Liver (tissue), 3 donors: ENCODE results near the gene KCNJ1.
A peak's percentile ranks its signal among the peaks of the same experiment; 100 is the strongest.

ENCODE experiments used
- HNF4A ChIP-seq, 2 donors: conservative IDR thresholded peaks; 2 replicates each; pipeline ENCODE4 v1.6.1; 2016; ENCODE audit warnings: antibody characterized with exemption in 2 of 2, mild to moderate bottlenecking in 2 of 2
- TAF1 ChIP-seq: conservative IDR thresholded peaks from 2 replicates; pipeline ENCODE4 v1.6.1; 2016; ENCODE audit warnings: antibody characterized with exemption, mild to moderate bottlenecking
- TF ChIP-seq, protein P1 (sequence below): fragments of 150-350 bp; IDR thresholded peaks from 2 replicates; pipeline ENCODE4 v1.5.1; 2017; ENCODE audit warnings: improper control_type of control experiment, low read depth, low read length; ENCODE audit not compliant: missing input control
- TF ChIP-seq, protein P2 (sequence below): IDR thresholded peaks from 2 replicates; pipeline ENCODE4 v1.6.1; 2016; ENCODE audit warnings: antibody characterized with exemption
- donor health status: healthy.
- donor health status: healthy.

DNA sequence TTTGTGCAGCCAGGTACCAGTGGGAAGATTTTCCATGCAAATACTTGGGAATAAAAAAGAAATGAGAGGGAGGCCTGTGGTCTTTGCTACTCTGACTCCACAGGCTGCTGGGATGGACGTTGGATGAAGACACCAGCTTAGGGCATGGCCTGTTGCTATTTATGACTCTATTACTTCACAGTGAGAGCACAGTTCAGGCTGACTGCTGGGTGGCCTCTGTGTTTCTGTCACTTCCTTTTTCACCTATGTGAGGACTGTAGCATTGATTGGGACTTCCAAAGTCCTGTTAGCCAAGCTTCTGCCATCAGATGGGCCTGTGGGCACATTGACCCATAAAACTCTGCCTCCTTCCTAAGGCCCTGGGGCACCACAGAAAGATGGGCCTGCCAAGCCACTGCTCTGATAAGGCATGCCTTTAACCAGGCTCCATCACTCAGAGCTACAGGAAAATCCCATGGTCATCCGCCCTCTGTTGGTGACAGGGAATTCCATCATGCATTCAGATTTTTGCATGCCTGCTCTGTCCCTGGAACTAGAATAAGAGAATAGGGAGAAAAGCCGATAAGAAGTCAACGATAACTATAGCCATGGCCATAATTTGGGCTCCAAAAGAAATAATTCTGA is 64.6 kb downstream of the KCNJ1 start:
- TF ChIP-seq, protein P1, sequence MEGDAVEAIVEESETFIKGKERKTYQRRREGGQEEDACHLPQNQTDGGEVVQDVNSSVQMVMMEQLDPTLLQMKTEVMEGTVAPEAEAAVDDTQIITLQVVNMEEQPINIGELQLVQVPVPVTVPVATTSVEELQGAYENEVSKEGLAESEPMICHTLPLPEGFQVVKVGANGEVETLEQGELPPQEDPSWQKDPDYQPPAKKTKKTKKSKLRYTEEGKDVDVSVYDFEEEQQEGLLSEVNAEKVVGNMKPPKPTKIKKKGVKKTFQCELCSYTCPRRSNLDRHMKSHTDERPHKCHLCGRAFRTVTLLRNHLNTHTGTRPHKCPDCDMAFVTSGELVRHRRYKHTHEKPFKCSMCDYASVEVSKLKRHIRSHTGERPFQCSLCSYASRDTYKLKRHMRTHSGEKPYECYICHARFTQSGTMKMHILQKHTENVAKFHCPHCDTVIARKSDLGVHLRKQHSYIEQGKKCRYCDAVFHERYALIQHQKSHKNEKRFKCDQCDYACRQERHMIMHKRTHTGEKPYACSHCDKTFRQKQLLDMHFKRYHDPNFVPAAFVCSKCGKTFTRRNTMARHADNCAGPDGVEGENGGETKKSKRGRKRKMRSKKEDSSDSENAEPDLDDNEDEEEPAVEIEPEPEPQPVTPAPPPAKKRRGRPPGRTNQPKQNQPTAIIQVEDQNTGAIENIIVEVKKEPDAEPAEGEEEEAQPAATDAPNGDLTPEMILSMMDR = peak; percentile 28
- TF ChIP-seq TAF1 (no peak), HNF4A (conservative IDR thresholded peaks at IDR 0.05) (peak in 1 of 2 donors; percentile 23)
- TF ChIP-seq, protein P2, sequence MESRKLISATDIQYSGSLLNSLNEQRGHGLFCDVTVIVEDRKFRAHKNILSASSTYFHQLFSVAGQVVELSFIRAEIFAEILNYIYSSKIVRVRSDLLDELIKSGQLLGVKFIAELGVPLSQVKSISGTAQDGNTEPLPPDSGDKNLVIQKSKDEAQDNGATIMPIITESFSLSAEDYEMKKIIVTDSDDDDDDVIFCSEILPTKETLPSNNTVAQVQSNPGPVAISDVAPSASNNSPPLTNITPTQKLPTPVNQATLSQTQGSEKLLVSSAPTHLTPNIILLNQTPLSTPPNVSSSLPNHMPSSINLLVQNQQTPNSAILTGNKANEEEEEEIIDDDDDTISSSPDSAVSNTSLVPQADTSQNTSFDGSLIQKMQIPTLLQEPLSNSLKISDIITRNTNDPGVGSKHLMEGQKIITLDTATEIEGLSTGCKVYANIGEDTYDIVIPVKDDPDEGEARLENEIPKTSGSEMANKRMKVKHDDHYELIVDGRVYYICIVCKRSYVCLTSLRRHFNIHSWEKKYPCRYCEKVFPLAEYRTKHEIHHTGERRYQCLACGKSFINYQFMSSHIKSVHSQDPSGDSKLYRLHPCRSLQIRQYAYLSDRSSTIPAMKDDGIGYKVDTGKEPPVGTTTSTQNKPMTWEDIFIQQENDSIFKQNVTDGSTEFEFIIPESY = no peak
